ENCODE measurements around the gene KIF17.

Gene KIF17

GRCh38 chr1:20710469-20711284 lies 7.1 kb downstream of the KIF17 start:
- no peak for DNase-seq (ENCODE audit: low read depth)

- DNase-seq (ENCODE audit: low read depth), result no peak
Observed at GRCh38 chr1:20709868-20710267, 7.9 kb downstream of the KIF17 start.

GRCh38 chr1:20708891-20709290 lies 8.9 kb downstream of the KIF17 start:
- no peak for DNase-seq (ENCODE audit: low read depth)

- DNase-seq (ENCODE audit: low read depth), result no peak
Observed at GRCh38 chr1:20708057-20708456, 9.8 kb downstream of the KIF17 start.

- DNase-seq (ENCODE audit: low read depth), result no peak
Observed at GRCh38 chr1:20706841-20707240, 11.0 kb downstream of the KIF17 start.

GRCh38 chr1:20705203-20705755 lies 12.5 kb downstream of the KIF17 start:
- no peak for DNase-seq (ENCODE audit: low read depth)

- DNase-seq (ENCODE audit: low read depth), result no peak
Observed at GRCh38 chr1:20704390-20705202, 13.2 kb downstream of the KIF17 start.

GRCh38 chr1:20703124-20703756 lies 14.6 kb downstream of the KIF17 start:
- no peak for DNase-seq (ENCODE audit: low read depth)

- DNase-seq (ENCODE audit: low read depth), result no peak
Observed at GRCh38 chr1:20702416-20702815, 15.4 kb downstream of the KIF17 start.

GRCh38 chr1:20701847-20702246 lies 16.0 kb downstream of the KIF17 start:
- no peak for DNase-seq (ENCODE audit: low read depth)

- no peak for DNase-seq (ENCODE audit: low read depth)
Observed at GRCh38 chr1:20701446-20701845, 16.4 kb downstream of the KIF17 start.

GRCh38 chr1:20700636-20701215 lies 17.1 kb downstream of the KIF17 start:
- DNase-seq (ENCODE audit: low read depth), result no peak

- DNase-seq (ENCODE audit: low read depth), result no peak
Observed at GRCh38 chr1:20699558-20699957, 18.2 kb downstream of the KIF17 start.

- DNase-seq (ENCODE audit: low read depth), result no peak
Observed at GRCh38 chr1:20698195-20698910, 19.5 kb downstream of the KIF17 start.

- DNase-seq (ENCODE audit: low read depth), result no peak
Observed at GRCh38 chr1:20697563-20697962, 20.2 kb downstream of the KIF17 start.

- DNase-seq (ENCODE audit: low read depth), result peak; percentile 94
Observed at GRCh38 chr1:20696397-20697333, 21.1 kb downstream of the KIF17 start.

GRCh38 chr1:20695515-20695914 lies 22.3 kb downstream of the KIF17 start:
- no peak for DNase-seq (ENCODE audit: low read depth)

GRCh38 chr1:20693623-20694022 lies 24.2 kb downstream of the KIF17 start:
- DNase-seq (ENCODE audit: low read depth), result no peak

- DNase-seq (ENCODE audit: low read depth), result no peak
Observed at GRCh38 chr1:20691872-20692271, 25.9 kb downstream of the KIF17 start.

GRCh38 chr1:20689645-20690056 lies 28.2 kb downstream of the KIF17 start:
- DNase-seq (ENCODE audit: low read depth), result no peak
